Effector memory CD4-positive, alpha-beta T cell (primary cell): ENCODE results near the gene NT5DC4.

Source experiments
- DNase-seq, 3 donors: peaks; one replicate each; pipeline ENCODE4 v3.0.0-alpha.2; 2020
- H3K27ac ChIP-seq: 2 replicates; pipeline ENCODE4 v1.7.0; 2013; ENCODE audit warnings: mild to moderate bottlenecking, low read length, moderate library complexity; ENCODE audit not compliant: insufficient read depth, poor library complexity, severe bottlenecking
- H3K27me3 ChIP-seq: replicated peaks from 2 replicates; pipeline ENCODE4 v1.7.0; 2013; ENCODE audit warnings: mild to moderate bottlenecking, low read length; ENCODE audit not compliant: insufficient read depth, control insufficient read depth, poor library complexity, severe bottlenecking
- H3K36me3 ChIP-seq: 2 replicates; pipeline ENCODE4 v1.7.0; 2013; ENCODE audit warnings: mild to moderate bottlenecking, low read length, moderate library complexity; ENCODE audit not compliant: control insufficient read depth, insufficient read depth
- H3K4me1 ChIP-seq: 2 replicates; pipeline ENCODE4 v1.7.0; 2013; ENCODE audit warnings: low read length, mild to moderate bottlenecking; ENCODE audit not compliant: control insufficient read depth, insufficient read depth, poor library complexity, severe bottlenecking
- H3K4me3 ChIP-seq: 2 replicates; pipeline ENCODE4 v1.7.0; 2013; ENCODE audit warnings: low read length, low read depth, mild to moderate bottlenecking; ENCODE audit not compliant: insufficient read depth, poor library complexity, severe bottlenecking
- H3K9me3 ChIP-seq: 2 replicates; pipeline ENCODE4 v1.7.0; 2013; ENCODE audit warnings: mild to moderate bottlenecking, low read length, moderate library complexity; ENCODE audit not compliant: control insufficient read depth

The NT5DC4 gene

GRCh38 chr2:112777036-112777435 lies 56.2 kb downstream of the NT5DC4 start:
- no peak overlapping the region for H3K4me3 ChIP-seq
- no peak for DNase-seq
- H3K27ac ChIP-seq: no peak overlapping the region
- no peaks in the 10 kb centered on the region for H3K9me3 ChIP-seq
- H3K36me3 ChIP-seq: no peaks in the 10 kb centered on the region
- peaks cover 4% of the 10 kb centered on the region for H3K4me1 ChIP-seq
- no peaks in the 10 kb centered on the region for H3K27me3 ChIP-seq

GRCh38 chr2:112779598-112779997 lies 58.8 kb downstream of the NT5DC4 start:
- no peaks in the 10 kb centered on the region for H3K9me3 ChIP-seq
- no peak overlapping the region for H3K4me3 ChIP-seq
- H3K27ac ChIP-seq: no peak overlapping the region
- no peaks in the 10 kb centered on the region for H3K27me3 ChIP-seq
- peaks cover 4% of the 10 kb centered on the region for H3K4me1 ChIP-seq
- no peak for DNase-seq
- H3K36me3 ChIP-seq: no peaks in the 10 kb centered on the region

GRCh38 chr2:112782234-112782799 lies 61.5 kb downstream of the NT5DC4 start:
- no peaks in the 10 kb centered on the region for H3K36me3 ChIP-seq
- no peak for DNase-seq
- H3K9me3 ChIP-seq: no peaks in the 10 kb centered on the region
- no peaks in the 10 kb centered on the region for H3K27me3 ChIP-seq
- no peak overlapping the region for H3K4me3 ChIP-seq
- H3K27ac ChIP-seq: no peak overlapping the region
- no peaks in the 10 kb centered on the region for H3K4me1 ChIP-seq

GRCh38 chr2:112783187-112783714 lies 62.4 kb downstream of the NT5DC4 start:
- no peak overlapping the region for H3K4me3 ChIP-seq
- H3K27ac ChIP-seq: no peak overlapping the region
- no peaks in the 10 kb centered on the region for H3K4me1 ChIP-seq
- no peaks in the 10 kb centered on the region for H3K36me3 ChIP-seq
- no peaks in the 10 kb centered on the region for H3K9me3 ChIP-seq
- no peak for DNase-seq
- H3K27me3 ChIP-seq: no peaks in the 10 kb centered on the region

GRCh38 chr2:112784199-112785189 lies 63.7 kb downstream of the NT5DC4 start, which contains the start of gene IL1A:
Gene IL1A, minus strand, starts transcription at chr2:112784493. Its CDS starts 723 bp downstream, at chr2:112783770.
- H3K4me3 ChIP-seq: no peak within 1 kb of the TSS
- no peak within 1 kb of the TSS for H3K27ac ChIP-seq
- no peaks in the 10 kb centered on the region for H3K36me3 ChIP-seq
- no peak for DNase-seq
- no peaks in the 10 kb centered on the region for H3K9me3 ChIP-seq
- no peaks in the 10 kb centered on the region for H3K4me1 ChIP-seq
- H3K27me3 ChIP-seq: no peaks in the 10 kb centered on the region

GRCh38 chr2:112787294-112787693 lies 66.5 kb downstream of the NT5DC4 start:
- H3K4me3 ChIP-seq: no peak overlapping the region
- H3K9me3 ChIP-seq: no peaks in the 10 kb centered on the region
- no peaks in the 10 kb centered on the region for H3K36me3 ChIP-seq
- no peak overlapping the region for H3K27ac ChIP-seq
- no peaks in the 10 kb centered on the region for H3K27me3 ChIP-seq
- H3K4me1 ChIP-seq: no peaks in the 10 kb centered on the region
- no peak for DNase-seq

GRCh38 chr2:112787729-112788393 lies 67.0 kb downstream of the NT5DC4 start:
- no peaks in the 10 kb centered on the region for H3K9me3 ChIP-seq
- no peaks in the 10 kb centered on the region for H3K4me1 ChIP-seq
- no peak overlapping the region for H3K27ac ChIP-seq
- no peaks in the 10 kb centered on the region for H3K27me3 ChIP-seq
- DNase-seq: no peak
- no peaks in the 10 kb centered on the region for H3K36me3 ChIP-seq
- H3K4me3 ChIP-seq: no peak overlapping the region

GRCh38 chr2:112788653-112789052 lies 67.8 kb downstream of the NT5DC4 start:
- H3K4me3 ChIP-seq: no peak overlapping the region
- H3K27ac ChIP-seq: no peak overlapping the region
- H3K9me3 ChIP-seq: no peaks in the 10 kb centered on the region
- H3K27me3 ChIP-seq: no peaks in the 10 kb centered on the region
- H3K4me1 ChIP-seq: no peaks in the 10 kb centered on the region
- no peaks in the 10 kb centered on the region for H3K36me3 ChIP-seq
- DNase-seq: no peak
